Nephron progenitor cell (in vitro differentiated cells): ENCODE measurements around the gene SMDT1.

Source experiments
- DNase-seq: peaks from one replicate; pipeline ENCODE4 v3.0.0; 2021
- H3K27ac Mint-ChIP-seq: 2 replicates; pipeline ENCODE4 v1.8.0; 2021; ENCODE audit warnings: mild to moderate bottlenecking, moderate library complexity, mixed read lengths
- H3K27me3 Mint-ChIP-seq: 2 replicates; pipeline ENCODE4 v1.8.0; 2021; ENCODE audit warnings: mild to moderate bottlenecking, low read depth, mixed read lengths; ENCODE audit not compliant: poor library complexity
- H3K36me3 Mint-ChIP-seq: 2 replicates; pipeline ENCODE4 v1.8.0; 2021; ENCODE audit warnings: low read depth, mixed read lengths
- H3K4me1 Mint-ChIP-seq: 2 replicates; pipeline ENCODE4 v1.8.0; 2021; ENCODE audit warnings: mixed read lengths
- H3K4me3 Mint-ChIP-seq: 2 replicates; pipeline ENCODE4 v1.8.0; 2021; ENCODE audit warnings: mild to moderate bottlenecking, moderate library complexity, mixed read lengths
- H3K9me3 Mint-ChIP-seq: 2 replicates; pipeline ENCODE4 v1.8.0; 2021; ENCODE audit warnings: mild to moderate bottlenecking, moderate library complexity, mixed read lengths
- TF ChIP-seq, protein P1 (sequence below): fragments of 200-600 bp; sonication (generic); IDR thresholded peaks from 2 replicates; pipeline ENCODE4 v1.5.0; 2021; ENCODE audit warnings: antibody characterized with exemption

Gene SMDT1, protein sequence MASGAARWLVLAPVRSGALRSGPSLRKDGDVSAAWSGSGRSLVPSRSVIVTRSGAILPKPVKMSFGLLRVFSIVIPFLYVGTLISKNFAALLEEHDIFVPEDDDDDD

DNA sequence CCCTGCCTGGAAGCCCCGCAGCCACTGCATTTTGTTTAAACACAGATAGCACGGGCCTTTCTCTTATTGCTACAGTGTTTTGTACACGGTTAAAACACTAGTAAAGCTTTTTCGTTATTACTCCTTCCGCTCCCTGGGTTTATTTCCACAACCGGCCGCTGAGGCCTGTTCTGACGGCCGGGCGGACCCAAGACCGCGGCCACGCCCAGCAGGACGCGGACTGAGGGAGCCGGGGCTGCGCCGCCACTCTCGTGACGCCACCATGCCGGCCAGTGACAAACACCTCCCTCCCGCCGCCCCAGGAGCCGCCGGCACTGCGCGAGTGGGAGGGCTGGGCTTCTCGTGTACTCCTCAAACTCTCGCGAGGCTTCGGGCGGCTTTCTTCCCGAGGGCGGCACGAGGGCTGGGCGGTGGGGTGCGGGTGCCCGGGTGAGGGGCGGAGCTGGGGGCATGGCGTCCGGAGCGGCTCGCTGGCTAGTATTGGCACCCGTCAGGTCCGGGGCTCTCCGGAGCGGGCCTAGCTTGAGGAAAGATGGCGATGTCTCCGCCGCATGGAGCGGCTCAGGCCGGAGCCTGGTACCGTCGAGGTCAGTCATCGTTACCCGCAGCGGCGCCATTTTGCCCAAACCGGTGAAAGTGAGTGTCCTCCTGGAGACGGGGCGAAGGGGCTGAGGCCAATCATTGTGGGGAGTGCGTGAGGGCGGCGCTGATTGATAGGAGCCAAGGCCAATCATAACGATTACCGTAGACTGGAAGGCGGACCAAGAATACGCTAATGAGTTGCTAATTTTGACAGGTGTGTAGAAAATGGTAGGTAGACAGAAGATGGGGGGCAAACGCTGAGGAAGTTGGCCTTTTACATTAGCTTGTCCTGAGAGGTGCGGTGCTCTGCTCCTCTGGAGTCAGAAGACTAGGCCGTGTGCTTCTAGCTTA, at the start of gene SMDT1:
Gene SMDT1 (plus strand): TSS at position 382 of the 933 bp plus-strand sequence. CDS start 69 bp downstream, at position 451.
- peak within 1 kb of the TSS; percentile 98 for H3K27ac Mint-ChIP-seq
- TF ChIP-seq, protein P1, sequence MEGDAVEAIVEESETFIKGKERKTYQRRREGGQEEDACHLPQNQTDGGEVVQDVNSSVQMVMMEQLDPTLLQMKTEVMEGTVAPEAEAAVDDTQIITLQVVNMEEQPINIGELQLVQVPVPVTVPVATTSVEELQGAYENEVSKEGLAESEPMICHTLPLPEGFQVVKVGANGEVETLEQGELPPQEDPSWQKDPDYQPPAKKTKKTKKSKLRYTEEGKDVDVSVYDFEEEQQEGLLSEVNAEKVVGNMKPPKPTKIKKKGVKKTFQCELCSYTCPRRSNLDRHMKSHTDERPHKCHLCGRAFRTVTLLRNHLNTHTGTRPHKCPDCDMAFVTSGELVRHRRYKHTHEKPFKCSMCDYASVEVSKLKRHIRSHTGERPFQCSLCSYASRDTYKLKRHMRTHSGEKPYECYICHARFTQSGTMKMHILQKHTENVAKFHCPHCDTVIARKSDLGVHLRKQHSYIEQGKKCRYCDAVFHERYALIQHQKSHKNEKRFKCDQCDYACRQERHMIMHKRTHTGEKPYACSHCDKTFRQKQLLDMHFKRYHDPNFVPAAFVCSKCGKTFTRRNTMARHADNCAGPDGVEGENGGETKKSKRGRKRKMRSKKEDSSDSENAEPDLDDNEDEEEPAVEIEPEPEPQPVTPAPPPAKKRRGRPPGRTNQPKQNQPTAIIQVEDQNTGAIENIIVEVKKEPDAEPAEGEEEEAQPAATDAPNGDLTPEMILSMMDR: no peak
- H3K27me3 Mint-ChIP-seq: peaks cover 4% of the 10 kb centered on the region
- H3K36me3 Mint-ChIP-seq: peaks cover 25% of the 10 kb centered on the region
- H3K4me1 Mint-ChIP-seq: peaks cover 57% of the 10 kb centered on the region
- DNase-seq: peak; percentile 97
- H3K4me3 Mint-ChIP-seq: peak within 1 kb of the TSS; percentile 96
- H3K9me3 Mint-ChIP-seq: no peaks in the 10 kb centered on the region

DNA sequence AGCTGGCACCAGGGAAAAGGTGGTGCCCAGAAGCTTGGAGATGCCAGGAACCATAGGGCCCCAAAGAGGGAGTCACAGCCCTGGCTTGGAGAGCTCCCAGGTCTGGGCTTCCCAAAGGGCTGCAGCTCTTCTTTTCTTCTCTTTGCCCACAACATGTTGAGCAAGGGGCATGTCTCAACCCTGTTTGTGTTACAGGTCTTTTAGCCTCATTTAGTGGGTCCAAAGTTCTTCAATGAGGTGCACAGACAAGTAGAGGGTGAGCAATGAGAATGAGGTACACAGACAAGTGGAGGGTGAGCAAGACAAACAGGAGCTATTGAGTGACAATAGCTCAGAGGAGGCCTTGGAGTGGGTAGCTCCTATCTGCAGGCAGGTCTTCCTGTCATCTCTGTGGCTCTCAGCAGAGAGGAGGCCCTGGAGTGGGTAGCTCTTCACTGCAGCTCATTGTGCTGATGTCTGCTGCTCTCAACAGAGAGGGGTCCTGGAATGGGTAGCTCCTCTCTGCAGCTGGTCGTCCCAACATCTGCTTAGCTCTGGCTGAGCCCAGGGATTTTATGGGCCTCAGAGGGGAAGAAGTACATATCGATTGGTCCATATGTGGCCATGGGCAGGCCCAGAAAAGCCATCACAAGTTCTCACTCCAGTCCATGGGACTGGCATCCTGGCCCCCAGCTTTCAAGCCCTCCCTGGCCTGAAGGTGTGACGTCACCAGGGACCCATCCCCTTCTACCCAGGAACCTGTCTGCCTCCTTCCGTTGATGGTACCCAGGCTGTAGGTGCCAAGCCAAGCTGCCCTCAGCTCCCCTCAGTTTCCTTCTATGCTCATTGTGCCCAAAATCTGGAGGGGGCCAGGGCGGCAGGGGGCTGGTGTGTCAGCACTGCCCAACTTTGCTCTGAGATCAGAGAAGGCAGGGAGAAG, 46.0 kb upstream of the SMDT1 start:
- Mint-ChIP-seq H3K9me3 (peaks cover 25% of the 10 kb centered on the region), H3K4me3 (no peak overlapping the region), H3K27ac (no peak overlapping the region), H3K36me3 (no peaks in the 10 kb centered on the region), H3K27me3 (peaks cover 21% of the 10 kb centered on the region), H3K4me1 (no peaks in the 10 kb centered on the region)
- TF ChIP-seq, protein P1: no peak
- no peak for DNase-seq

DNA sequence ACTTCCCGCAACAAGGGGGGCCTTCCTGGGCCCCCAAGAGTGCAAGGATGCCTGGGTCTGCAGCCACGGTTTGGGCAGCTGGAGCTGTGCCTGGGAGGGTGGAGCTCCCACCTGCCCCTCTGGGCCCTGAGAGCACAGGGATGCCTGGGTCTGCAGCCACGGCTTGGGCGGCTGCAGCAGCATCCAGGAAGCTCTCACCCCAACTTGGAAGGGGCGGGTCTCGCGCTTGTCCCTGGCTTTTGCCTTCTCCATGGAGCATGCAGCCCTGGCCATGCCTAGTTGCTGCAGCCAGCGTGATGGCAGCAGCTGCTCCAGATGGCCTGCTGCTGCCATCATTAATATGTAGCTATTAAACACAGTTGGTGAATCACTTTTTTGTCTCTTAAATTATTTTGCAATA, 44.2 kb upstream of the SMDT1 start:
- Mint-ChIP-seq H3K27me3 (peaks cover 21% of the 10 kb centered on the region), H3K9me3 (peaks cover 26% of the 10 kb centered on the region), H3K4me3 (no peak overlapping the region), H3K27ac (no peak overlapping the region), H3K36me3 (no peaks in the 10 kb centered on the region), H3K4me1 (no peaks in the 10 kb centered on the region)
- TF ChIP-seq, protein P1: no peak
- DNase-seq: no peak

DNA sequence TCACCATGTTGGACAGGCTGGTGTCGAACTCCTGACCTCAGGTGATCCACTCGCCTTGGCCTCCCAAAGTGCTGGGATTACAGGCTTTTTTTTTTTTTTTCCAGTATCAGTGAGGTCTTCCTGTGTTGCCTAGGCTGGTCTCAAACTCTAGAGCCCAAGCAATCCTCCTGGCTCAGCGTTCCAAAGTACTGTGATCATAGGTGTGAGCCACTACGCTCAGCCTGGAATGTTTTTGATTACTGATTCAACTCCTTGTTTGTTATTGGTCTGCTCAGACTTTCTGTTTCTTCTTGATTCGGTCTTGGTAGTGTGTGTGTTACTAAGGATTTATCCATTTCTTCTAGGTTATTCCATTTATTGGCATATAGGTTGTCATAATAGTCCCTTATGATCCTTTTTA, 40.2 kb upstream of the SMDT1 start:
- H3K36me3 Mint-ChIP-seq: no peaks in the 10 kb centered on the region
- no peak for DNase-seq
- H3K4me1 Mint-ChIP-seq: no peaks in the 10 kb centered on the region
- peaks cover 51% of the 10 kb centered on the region for H3K9me3 Mint-ChIP-seq
- no peak overlapping the region for H3K27ac Mint-ChIP-seq
- peaks cover 15% of the 10 kb centered on the region for H3K27me3 Mint-ChIP-seq
- TF ChIP-seq, protein P1: no peak
- no peak overlapping the region for H3K4me3 Mint-ChIP-seq

DNA sequence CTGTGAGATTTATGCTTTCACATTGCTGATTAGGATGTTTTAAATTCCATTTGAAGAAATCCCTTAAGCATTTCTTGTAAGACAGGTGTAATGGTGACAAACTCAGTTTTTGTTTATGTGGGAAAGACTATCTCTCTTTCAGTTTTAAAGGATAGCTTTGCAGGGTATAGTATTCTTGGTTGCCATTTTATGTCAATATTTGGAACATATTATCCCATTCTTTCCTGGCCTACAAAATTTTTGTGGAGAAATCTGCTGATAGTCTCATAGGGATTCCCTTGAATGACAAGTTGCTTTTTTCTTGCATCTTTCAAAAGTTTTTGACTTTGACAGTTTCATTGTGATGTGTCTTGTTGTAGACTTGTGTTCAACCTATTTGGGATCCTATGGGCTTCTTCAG, 37.7 kb upstream of the SMDT1 start:
- DNase-seq: no peak
- TF ChIP-seq, protein P1: no peak
- Mint-ChIP-seq H3K27ac (no peak overlapping the region), H3K4me3 (no peak overlapping the region), H3K27me3 (peaks cover 11% of the 10 kb centered on the region), H3K9me3 (peaks cover 38% of the 10 kb centered on the region), H3K4me1 (no peaks in the 10 kb centered on the region), H3K36me3 (no peaks in the 10 kb centered on the region)
